ENCODE results near the gene NAALAD2.
"Not testable (repeated sequence)": the region's sequence is repeated elsewhere in the genome, so short reads cannot be mapped to it uniquely, and the experiment has no call there.

Gene NAALAD2

DNA sequence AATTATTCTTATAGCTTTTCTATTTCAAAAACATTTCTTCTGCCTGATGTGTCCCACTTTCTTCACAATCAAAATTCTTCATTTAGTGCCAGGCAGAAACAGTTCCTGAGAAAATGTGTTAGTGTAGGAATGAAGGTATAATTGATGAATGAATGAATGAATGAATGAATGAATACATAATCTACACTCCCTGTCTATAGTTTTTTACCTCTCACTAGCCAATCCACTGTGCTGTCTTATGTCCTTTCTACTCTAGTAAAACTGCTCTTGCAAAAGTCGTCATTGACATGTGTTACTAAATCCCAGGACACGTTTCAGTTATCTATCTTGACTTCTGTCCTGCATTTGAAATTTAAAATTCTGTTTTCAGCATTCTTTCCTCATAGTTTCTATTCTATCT, 45.5 kb downstream of the NAALAD2 start:
- no peak for DNase-seq
- in situ Hi-C loops (cut with MboI; ENCODE audit: low pct_unique_long_range_greater_than_20kb, low sequenced_read_pairs) = no loop called here

DNA sequence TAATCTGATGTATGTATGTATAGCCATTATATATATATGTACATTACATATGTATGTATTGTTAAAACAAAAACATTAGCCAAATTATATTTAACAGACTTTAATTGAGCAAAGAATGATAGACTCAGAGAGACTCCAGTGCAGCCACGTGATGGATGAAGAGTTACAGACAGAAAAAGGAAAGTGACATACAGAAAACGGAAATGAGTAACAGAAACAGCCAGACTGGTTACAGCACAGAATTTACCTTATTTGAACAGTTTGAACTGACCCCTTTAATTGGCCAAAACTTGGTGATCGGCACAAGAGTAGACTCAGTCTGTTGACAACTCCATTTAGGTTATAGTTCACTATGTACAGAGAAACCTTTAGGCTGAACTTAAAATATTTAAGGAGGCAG, 53.4 kb downstream of the NAALAD2 start:
- DNase-seq = no peak
- in situ Hi-C loops (cut with MboI; ENCODE audit: low pct_unique_long_range_greater_than_20kb, low sequenced_read_pairs) = no loop called here

DNA sequence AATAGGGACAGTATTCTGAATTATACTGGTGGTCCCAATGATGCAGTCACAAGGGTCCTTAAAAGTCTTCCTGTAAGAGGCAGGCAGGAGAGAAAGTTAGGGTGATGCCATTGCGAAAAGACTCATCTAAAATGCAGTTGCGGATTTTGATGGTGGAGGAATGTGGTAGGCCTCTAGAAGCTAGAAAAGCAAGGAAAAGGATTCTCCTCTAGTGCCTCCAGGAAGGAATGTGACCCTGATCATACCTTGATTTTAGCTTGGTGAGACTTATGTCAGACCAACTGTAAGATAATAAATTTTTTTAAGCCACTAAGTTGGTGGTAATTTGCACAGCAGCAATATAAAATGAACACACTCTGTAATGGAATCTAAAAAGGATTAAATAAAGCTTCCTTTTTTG, 54.5 kb downstream of the NAALAD2 start:
- DNase-seq = no peak
- in situ Hi-C loops (cut with MboI; ENCODE audit: low pct_unique_long_range_greater_than_20kb, low sequenced_read_pairs) = no loop called here

DNA sequence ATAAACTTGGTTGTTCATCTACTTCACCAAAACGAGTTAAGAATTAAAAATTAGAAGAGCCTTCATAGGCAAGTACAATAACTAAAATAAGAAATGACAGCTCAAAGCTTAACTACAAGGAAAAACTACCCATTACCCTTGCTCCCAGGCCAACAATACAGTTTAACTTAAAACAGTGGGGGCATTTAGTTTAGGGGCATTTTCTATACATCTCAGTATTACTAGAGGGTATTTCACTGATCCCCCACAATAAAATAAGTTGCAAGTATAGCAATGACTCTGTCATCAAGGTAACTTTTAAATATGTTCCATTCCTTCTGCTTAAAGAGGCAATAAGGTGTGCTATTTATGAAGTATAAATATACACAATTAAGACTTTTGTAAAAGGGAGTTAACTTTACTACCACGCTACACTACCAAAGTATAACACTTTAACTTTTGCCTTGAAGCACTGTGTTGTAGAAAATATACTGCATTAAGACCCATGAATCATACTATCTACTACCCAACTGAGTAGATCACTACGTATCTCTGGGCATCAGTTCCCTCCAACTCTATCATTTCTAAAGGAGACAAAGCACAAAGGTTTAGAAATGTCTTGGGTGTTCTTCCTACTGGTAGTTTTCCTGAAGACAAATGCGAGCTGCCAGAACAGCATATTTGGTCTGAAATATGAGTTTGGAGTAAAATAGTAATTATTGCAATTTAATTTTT, 58.6 kb downstream of the NAALAD2 start:
- no peak for DNase-seq
- in situ Hi-C loops (cut with MboI; ENCODE audit: low pct_unique_long_range_greater_than_20kb, low sequenced_read_pairs) = no loop called here

DNA sequence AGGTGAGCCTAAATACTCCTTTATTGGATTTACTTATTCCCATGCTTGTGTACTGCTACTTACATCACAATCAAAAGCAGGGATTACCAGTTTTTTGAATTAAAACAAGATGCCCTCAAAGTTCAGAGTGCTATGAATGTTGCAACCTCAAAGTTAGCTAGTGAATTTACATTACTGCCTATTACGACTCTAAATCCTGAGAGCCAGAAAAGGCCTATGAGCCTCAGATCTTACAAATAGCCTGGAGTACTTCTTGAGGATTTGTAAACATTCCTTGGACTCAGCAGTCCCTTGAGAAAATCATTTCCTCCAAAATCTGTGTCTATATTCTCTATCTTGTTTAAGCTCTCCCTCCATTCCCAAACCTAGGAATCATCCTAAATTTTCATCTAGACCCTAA, 62.9 kb downstream of the NAALAD2 start:
- DNase-seq = no peak
- in situ Hi-C loops (cut with MboI; ENCODE audit: low pct_unique_long_range_greater_than_20kb, low sequenced_read_pairs) = no loop called here

DNA sequence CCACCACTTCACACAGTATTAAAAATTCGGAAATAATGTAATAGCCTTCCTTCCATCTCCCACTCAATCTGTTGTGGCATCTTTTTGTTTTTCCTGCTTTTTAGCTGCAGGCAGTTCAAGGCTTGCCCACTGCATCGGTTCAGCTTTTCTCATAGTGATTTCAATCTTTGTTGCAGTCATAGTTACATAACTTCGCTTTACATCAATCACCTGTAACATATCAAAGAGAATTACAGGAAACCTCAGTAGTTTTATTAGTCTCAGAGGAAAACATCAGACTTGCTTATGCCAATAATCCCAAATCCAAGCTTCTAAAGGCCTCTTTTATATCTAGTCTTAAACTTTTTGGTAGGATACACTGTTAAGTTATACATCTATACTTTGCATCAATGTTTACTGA, 67.9 kb downstream of the NAALAD2 start:
- in situ Hi-C loops (cut with MboI; ENCODE audit: low pct_unique_long_range_greater_than_20kb, low sequenced_read_pairs) = no loop called here

DNA sequence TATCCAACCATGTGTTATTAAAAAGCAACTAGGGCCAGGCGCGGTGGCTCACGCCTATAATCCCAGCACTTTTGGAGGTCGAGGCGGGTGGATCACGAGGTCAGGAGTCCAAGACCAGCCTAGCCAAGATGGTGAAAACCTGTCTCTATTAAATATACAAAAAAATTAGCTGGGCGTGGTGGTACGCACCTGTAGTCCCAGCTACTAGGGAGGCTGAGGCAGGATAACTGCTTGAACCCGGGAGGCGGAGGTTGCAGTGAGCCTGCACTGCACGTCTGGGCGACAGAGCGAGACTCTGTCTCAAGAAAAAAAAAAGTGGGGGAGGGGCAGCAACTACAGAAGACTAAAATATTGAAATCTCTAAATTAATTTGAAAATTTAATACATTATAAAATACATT, 69.9 kb downstream of the NAALAD2 start:
- in situ Hi-C loops (cut with MboI; ENCODE audit: low pct_unique_long_range_greater_than_20kb, low sequenced_read_pairs) = no loop called here
- DNase-seq = no peak

More for the DNA sequence above, 67.9 kb downstream of the NAALAD2 start:
- DNase-seq = no peak

DNA sequence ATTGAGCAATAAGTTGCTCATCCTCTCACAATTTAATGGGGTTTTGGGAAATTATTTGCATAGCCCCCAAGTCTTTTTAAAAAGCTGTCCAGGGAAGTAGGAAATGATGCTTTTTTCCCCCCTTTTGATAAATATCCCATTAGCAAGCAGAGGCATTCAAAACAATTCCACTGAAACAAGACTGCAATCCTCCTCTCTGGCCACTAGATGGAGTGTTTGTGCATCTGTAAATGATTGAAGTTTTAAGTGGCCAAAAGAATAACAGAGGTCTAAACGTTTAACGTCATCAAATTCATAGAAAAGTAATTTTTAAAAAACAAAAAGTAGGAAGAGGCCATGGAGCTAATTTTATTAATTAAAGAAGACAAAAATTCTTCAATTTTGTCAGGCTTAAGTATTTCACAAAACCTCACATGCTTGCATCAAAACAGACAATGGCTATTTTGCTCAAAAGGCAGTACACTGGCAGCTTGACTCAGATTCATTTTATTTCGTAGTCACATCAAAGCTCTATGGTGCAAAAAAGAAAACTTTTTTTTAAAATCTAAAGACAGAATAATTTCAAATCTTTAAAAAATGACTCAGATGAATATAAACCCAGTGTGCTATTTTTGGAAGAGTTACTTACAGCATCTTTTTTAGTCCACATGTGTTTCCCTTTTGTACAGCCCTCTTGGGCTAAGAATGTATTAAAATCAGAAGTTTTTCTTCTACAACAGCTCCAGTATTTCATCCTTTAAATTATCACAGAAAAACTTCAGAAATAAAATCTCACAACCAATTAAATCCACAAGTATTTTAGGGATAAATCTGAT, 70.6 kb downstream of the NAALAD2 start:
- peak; percentile 75 for DNase-seq
- in situ Hi-C loops (cut with MboI; ENCODE audit: low pct_unique_long_range_greater_than_20kb, low sequenced_read_pairs) = no loop called here

DNA sequence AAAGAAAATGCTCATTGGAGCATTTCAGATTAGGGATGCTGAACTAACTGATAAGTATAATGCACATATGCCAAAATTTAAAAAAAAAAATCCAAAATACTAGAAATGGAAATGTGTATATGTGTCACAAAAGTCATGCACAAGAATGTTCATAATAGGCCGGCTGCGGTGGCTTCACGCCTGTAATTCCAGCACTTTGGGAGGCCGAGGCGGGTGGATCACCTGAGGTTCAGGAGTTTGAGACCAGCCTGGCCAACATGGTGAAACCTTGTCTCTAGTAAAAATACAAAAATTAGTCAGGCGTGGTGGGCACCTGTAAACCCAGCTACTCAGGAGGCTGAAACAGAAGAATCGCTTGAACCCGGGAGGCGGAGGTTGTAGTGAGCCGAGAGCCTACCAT, 73.5 kb downstream of the NAALAD2 start:
- DNase-seq; in situ Hi-C loops (cut with MboI; ENCODE audit: low pct_unique_long_range_greater_than_20kb, low sequenced_read_pairs): not testable (repeated sequence)

DNA sequence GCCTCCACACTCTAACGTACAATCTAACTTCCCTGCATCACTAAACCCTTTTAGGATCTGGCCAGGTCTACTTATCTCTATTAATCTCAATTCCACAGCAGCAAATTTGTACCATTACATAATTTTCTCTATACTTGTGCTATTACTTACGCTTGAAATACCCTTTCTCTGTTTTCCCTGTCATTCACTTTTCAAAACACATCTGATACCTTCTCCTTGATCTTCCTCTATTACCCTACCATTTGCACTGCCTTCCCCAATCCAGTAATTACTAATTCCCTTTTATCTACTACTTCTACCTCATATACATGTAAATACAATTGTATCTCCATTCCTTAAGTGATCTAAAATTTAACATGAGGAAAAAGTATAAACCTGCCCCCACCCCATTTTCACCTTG, 74.4 kb downstream of the NAALAD2 start:
- in situ Hi-C loops (cut with MboI; ENCODE audit: low pct_unique_long_range_greater_than_20kb, low sequenced_read_pairs) = no loop called here

DNA sequence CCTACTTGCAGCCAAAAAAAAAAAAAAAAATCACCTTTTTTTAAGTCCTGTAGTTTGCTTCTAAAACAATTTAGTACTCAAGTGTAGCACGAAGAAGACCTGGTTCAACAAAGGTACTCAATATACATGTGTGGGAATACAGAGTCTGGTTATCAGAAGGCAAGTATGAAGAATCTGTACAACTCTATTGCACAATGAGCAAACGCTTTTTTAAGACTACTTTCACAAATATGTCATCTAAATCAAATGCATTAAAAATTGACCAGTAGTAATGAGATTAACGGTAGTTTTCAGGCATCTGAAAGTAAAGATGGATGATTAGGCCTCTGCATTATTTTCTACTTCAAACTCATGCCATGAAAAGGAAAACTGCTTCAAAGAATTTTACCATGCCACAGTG, 78.9 kb downstream of the NAALAD2 start:
- no peak for DNase-seq
- in situ Hi-C loops (cut with MboI; ENCODE audit: low pct_unique_long_range_greater_than_20kb, low sequenced_read_pairs) = no loop called here

More for the DNA sequence above, 74.4 kb downstream of the NAALAD2 start:
- no peak for DNase-seq

DNA sequence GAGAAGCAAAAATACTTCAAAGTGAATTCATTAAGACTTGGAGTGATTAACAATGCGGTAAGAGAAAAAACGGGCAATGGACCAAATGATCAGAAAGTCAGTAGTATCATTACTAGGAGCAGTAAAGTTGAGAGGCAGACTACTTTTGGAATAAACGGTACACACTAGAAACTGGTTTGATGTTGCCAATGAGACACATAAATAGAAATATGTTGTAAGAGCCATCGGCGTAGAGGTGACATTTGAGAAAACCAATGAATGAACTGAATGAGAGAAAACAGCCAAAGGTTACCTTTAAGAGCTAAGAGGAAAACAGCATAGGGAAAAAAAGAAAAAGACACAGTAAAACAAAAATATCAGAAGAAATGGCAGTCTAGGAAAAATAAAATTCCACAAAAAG, 82.1 kb downstream of the NAALAD2 start:
- DNase-seq = no peak
- in situ Hi-C loops (cut with MboI; ENCODE audit: low pct_unique_long_range_greater_than_20kb, low sequenced_read_pairs) = no loop called here

DNA sequence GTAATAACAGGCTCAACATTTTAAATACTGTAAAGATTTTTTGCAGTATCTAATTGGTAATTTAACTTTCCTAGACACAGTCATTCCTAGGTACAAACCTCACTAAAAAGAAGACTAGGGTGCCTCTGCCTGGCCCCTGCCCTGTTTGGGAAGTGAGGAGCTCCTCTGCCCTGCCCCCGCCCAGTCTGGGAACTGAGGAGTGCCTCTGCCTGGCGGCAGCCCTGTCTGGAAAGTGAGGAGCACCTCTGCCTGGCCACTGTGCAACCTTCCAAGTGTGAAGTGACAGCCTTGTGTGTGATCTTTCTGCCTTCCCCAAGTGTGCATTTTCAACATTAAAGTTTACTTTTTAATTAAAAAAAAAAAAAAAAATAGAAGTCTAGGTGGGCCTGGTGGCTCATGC, 84.1 kb downstream of the NAALAD2 start:
- in situ Hi-C loops (cut with MboI; ENCODE audit: low pct_unique_long_range_greater_than_20kb, low sequenced_read_pairs) = no loop called here
- peak; percentile 38 for DNase-seq

DNA sequence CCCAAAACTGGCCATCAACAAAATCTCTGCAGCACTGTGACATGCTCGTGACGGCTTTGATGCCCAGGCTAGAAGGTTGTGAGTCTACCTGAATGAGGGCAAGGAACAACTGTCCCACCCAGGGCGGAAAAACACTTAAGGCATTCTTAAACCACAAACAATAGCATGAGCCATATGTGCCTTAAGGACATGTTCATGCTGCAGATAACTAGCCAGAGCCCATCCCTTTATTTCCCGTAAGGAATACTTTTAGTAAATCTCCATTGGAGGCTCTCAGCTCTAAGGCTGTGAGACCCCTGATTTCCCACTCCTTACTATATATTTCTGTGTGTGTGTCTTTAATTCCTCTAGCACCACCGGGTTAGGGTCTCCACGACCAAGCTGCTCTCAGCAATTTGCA, 85.0 kb downstream of the NAALAD2 start:
- in situ Hi-C loops (cut with MboI; ENCODE audit: low pct_unique_long_range_greater_than_20kb, low sequenced_read_pairs) = no loop called here
- DNase-seq = no peak

DNA sequence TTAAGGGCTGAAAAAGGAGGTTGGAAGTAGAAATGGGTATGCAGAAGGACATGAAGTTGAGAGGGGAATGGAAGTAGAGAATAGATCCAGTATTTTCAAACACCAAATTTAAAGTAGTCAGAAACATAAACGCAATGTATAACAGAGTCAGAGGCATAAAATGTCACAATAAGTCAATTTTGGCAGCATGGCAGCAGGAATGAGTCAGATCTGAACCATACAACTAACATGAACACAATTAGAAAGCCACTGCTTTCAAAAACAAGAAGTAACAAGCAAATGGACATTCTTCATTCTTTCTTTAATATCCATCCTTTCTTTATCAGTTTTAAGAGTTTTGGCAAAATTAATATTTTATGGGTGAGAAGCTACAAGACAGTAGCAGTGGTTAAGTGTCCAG, 85.9 kb downstream of the NAALAD2 start:
- DNase-seq = peak; percentile 28
- in situ Hi-C loops (cut with MboI; ENCODE audit: low pct_unique_long_range_greater_than_20kb, low sequenced_read_pairs) = no loop called here

DNA sequence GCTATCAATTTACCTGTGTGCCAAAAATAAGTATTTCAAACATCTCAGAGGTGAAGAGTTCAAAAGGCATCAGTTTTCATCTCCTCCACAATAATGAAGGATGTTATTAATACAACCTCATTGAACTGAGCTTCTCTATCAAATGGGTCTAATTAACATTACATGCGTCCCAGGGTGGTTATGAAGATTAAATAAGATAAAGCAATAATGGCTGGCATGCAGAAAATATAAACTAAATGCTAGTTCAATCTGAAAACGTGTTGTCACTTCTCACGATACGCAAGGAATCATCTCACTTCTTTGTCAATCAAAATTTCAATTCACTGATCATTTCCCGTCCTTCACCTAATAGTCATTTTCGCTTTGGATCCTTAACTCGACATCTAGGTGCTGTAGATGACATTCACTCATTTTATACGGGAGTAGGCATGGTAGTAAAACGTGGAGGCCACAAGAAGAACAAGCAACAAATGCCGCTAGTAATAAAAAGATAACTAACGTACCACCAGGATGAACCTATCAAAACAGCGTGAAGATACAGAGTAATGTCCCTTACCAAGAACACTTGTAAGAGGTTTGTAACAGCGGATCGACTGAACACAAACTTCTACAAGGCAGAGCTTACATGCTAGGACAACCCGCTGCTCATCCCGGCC, 87.5 kb downstream of the NAALAD2 start:
- DNase-seq = no peak
- in situ Hi-C loops (cut with MboI; ENCODE audit: low pct_unique_long_range_greater_than_20kb, low sequenced_read_pairs) = no loop called here

DNA sequence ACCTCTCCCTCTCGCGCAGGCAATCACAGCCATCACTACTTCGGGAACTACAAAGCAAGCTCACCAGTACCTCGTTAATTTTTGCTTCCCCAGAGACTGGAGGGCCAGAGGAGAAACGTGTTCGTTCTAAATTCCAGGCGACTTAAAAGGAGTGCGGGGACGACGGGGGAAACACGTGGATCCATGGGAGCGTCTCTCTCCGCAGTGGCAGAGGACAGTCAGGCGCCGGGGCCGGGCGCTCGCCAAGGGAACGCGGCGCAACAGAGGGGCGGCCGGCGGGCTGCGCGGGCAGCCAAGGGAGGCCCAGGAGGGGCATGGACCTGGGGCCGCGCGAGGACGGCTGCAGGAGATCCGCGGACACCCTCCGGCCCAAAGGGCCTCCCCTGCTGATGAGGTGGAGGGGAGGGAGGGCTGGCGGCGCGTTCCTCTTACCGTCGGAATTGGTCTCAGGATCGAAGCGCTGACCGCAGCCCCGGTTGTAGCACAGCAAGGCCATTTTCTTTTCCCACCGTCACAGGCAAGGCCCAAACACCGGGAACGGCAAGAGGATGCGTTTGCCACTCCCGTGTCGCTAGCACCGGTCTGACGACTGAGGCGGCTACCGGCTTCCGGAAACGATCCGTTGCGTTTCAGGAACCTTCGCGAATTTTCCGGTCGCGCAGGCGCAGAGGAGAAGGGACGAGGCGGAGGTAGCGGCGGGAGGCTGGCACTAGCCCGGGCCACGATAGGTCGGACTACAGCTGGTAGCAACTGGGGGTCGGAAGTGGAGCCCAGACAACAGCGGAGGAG, 88.2 kb downstream of the NAALAD2 start, which contains the start of gene CHORDC1:
CHORDC1 (minus strand) TSS at position 591 of the 789 bp plus-strand sequence; CDS start at position 496, 95 bp downstream.
- peak; percentile 89 for DNase-seq
- in situ Hi-C loops (cut with MboI; ENCODE audit: low pct_unique_long_range_greater_than_20kb, low sequenced_read_pairs) = no loop called here

DNA sequence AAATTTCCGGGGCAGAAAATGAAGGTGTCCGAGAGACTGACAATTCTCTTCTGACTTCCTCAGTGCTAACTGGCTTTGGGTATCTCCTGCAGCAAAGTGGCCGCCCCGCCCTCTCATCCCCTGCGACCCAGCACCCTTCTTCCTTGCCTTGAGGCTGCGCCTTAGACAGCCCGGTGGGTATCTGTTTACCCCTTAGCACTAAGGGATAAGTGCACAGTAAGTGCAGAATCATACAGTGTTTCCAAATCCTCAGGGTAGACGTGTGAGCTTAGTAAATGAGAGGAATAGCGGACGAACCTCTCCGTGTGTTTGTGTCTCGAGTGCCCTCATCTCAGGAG, 88.8 kb downstream of the NAALAD2 start:
- in situ Hi-C loops (cut with MboI; ENCODE audit: low pct_unique_long_range_greater_than_20kb, low sequenced_read_pairs) = no loop called here
- no peak for DNase-seq

DNA sequence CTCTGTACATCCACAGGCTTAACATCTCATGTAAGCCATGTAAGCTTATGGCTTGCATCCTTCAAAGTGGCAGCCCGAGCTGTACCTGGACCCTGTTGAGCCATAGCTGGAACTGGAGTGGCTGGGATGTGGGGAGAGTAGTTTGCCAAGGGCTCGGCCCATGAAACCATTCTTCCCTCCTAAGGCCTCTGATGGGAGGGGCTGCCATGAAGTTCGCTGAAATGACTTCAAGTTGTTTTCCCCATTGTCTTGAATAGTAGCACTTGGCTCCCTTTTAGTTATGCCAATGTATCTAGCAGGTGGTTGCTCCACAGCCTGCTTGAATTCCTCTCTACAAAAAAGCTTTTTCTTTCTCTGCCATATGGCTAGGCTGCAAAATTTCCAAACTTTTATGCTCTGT, 93.6 kb downstream of the NAALAD2 start:
- in situ Hi-C loops (cut with MboI; ENCODE audit: low pct_unique_long_range_greater_than_20kb, low sequenced_read_pairs) = no loop called here
- no peak for DNase-seq

Measured in KBM-7 (cell line).